CD4-positive, alpha-beta T cell treated with Interleukin-17A for 1 hour (primary cell): ENCODE data around the gene TMEFF2.

Experiments
- DNase-seq: peaks from one replicate; pipeline ENCODE4 v3.0.0-alpha.2; 2020

The TMEFF2 gene

GRCh38 chr2:192005211-192005610, 189.5 kb downstream of the TMEFF2 start:
- DNase-seq = no peak

GRCh38 chr2:192004188-192004963, 190.4 kb downstream of the TMEFF2 start:
- DNase-seq = no peak

GRCh38 chr2:192002418-192002817, 192.3 kb downstream of the TMEFF2 start:
- no peak for DNase-seq

GRCh38 chr2:192000196-192000980, 194.3 kb downstream of the TMEFF2 start:
- DNase-seq = no peak

DNA sequence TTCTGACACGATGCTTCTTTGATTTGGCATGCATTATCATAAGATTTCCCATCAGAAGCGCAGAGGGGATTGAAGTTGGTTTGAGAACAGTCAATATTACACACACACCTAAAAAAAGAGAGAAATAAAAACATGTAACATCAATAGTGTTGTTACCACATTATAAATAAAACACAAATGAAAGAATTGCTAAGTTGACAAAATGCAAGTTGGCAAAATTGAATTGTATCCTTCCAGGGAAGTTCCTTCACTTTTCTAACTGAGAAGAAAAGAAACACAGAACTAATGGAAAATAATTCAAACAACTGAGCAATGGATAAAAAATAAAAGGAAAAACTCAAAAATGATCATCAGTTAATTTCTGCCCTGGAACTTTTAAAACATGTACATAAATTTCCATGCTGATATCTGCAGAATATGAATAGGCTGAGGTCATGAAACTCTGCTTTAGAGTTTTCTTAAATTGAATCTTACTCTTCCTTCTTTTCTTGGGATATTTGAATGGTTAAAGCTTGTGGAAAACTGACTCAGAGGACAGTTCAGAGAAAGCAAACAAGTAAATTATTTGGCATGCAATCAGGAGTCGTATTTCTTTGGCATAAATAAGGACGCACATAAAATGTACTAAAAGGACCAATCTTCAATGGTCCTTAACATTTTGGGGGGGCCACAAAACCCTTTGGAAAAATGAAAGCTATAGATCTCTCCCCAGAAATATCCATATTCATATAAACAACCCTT, 195.5 kb downstream of the TMEFF2 start:
- DNase-seq = no peak

DNA sequence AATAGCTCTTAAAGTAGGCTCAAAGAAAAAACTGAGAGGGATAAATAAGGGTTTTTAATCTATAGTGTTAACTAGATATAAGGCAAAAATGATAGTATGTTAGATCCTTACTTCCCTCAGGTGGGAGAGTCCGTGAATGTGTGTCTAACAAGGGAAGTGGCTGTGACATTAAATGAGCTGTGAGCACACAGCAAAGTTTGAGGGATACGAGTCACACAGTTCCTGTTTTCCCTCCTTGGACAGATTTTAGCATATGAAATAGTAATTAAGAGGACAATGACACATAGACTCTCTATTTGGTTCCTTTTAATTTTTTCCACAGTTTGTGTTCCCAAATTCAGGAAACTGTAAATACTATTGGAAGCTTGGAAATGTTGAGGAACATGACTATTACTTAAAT, 199.4 kb downstream of the TMEFF2 start:
- DNase-seq = no peak

DNA sequence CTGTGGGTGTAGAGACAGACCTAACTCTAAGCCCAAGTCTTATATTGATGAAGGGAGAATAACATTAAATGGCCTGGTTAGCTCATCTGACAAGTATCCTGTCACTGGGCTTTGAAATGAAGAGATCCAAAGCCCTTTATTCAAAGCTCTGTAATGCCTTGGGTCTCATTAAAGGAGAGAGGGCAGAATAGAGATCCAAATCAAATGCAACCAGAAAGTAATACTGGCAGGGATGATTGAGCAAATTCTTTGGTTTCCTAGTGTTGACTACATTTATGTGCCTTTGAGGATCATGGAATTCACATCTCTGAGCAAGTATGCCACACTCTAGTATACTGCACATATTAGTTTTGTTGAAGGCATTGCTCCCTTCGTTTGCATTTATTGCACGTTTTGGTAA, 200.0 kb downstream of the TMEFF2 start:
- no peak for DNase-seq

GRCh38 chr2:191991442-191991841, 203.3 kb downstream of the TMEFF2 start:
- DNase-seq = no peak

GRCh38 chr2:191985740-191986139, 209.0 kb downstream of the TMEFF2 start:
- no peak for DNase-seq

DNA sequence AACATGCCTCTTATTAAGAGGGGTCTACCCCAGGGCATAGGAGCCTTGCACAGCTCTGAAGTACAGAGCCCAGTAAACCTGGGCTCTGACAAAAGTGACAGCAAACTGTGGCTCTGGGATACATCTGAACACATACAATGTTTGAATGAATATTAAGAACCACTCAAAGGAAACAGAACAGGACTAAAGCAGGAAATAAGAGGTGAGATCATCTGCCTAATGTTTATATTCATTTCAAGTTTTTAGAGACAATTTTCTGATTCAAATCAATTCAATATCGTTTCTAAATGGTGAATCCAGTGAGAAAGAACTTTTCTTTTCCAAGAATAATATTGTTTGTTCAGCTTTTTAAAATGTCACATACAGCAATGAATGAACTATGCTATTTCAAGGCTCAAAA, 211.1 kb downstream of the TMEFF2 start:
- DNase-seq = no peak

DNA sequence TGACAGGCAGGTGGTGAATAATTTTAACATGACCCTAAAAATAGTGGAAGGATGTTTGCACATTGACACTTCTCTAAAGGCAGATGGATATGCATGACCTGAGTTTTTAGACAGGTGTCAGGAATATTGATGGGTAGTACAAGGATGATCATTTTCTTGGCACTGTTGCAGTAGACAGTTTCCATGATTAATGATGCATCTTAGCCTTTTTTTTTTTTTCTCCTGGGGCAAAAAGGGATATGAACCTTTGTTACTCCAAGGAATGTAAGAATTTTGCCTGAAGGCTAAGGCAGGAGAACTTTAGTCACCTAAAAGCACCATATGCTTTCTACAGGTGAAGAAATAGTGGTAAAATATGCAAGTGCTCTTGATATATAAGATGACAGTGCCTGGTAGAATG, 211.5 kb downstream of the TMEFF2 start:
- no peak for DNase-seq

DNA sequence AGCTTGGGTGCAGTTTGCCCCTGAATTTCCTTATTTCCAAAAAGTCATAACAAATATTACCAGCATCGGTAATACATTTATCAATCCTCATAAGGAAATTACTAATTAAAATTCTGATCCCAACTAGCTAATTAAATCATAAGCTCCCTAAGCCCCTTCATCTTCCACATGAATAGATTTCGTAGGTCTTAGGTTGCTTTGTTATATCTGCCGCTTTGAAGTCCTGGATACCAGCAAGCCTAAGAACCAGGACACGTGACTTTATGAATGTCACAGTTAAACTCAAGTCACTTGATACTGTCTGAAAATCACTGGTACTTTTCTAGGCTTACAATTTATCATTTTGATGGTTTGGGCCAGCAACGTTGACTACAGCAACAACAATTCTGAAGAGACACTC, 213.0 kb downstream of the TMEFF2 start:
- no peak for DNase-seq

DNA sequence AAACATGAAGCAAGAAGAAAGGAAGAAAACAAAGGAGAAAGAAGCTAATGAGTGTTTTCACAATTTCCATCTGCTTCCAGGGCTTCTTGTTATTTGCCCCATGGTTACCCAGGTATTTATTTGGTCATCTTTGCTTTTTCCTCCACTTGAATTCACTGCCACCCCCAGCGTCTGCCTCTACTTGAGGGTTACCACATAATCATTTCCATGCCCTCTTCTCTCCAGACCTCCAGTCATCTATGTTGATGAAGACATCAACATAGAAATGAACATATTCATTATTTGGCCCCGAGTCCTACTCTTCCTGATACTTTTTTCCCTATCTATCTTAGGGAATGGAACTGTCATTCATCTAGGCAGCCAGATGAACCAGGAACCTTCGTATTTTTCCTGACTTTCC, 214.2 kb downstream of the TMEFF2 start:
- DNase-seq = no peak

DNA sequence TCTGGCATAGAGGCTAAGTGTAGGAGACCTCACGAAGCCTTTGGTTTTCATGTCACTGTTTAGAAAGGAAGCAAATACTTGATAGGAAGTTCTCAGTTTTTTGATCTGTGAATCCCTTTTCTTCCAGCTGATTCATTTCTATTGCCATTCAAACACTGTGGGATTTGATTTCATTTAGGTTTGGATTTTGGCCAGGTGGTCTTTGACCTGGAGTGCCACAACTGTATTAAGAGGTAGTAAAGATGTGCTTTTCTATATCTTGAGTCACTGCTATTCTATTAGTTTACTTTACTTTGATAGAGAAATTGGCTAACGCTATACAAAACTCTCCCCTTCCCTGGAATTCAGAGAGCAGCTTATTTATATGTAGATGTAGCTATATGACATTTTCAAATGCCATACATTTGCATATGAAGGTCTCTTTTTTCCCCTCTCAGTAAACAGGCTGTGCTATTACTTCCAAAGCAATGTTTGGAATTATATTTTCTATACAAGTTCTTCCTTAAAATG, 215.5 kb downstream of the TMEFF2 start:
- no peak for DNase-seq

DNA sequence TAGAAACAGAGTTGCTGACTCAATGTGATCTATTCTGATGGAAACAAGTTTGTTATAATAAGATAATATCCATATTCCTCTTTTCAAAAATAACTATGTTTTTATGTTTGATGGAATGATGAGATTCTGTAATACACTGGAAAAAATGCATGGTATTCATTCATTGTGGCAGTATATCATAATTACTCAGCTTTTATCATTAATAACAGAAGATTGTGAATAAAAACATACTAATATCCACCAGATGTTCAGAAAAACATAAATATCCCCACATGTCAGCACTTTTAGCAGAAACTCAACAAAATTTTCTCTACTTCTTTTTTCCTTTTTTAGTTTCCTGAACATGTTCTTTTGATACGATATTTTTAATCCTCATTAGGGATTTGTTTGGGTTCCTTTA, 217.0 kb downstream of the TMEFF2 start:
- DNase-seq = no peak

DNA sequence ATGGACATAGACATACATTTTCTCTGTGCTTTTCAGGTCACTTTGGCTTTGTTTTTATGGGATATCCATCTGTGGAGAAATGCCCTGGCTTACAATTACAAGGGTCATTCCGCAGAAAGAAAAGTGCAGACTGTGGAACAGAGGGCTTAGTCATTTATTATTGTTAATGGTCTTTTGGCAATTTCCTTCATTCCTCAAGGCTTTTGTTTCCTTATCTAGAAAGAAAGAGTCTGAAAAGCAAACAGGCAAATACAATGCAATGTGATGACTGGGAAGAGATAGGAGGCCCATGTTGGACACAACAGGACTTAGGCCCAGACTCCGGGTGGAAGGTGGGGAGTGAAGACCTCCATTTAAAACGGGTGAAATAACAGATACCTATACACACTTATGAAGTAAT, 218.3 kb downstream of the TMEFF2 start:
- DNase-seq = no peak

DNA sequence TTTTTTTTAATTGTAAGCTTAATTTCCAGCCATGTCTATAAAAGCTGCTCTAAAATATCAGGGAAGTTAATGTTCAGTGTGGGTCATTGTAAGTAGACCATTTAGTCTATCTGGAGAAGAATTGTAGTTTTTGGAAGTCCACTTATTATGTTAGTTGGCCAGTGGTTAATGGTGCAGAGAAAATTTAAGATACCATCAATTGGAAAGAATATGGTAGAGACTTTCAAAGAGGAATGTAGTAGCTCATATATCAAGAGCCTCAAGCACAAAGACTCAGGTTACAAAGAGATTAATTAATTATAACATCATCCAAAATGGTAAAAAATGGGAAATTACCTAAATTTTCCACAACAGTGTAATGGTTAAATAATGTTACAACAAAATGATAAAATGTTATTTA, 220.1 kb downstream of the TMEFF2 start:
- DNase-seq = no peak

- no peak for DNase-seq
Observed at GRCh38 chr2:191970867-191971266, 223.9 kb downstream of the TMEFF2 start.

DNA sequence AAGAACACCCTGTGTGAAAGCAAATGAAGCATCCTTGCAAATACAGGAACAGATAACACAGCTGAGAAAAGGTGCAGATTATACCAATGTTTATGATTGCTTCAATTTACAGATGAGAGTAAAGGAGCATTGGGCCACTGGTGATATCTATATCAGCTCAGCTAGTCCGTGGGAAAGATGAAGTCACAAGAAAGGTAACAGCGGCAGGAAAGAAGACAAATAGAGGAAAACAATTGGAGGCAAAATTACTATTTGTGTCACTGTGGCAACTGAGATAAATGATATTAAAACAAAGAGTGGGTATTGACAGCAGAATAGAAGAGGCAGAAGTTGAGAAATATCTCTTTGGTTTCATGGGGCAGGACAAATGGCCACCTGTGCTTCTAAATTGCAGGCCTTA, 226.6 kb downstream of the TMEFF2 start:
- no peak for DNase-seq

DNA sequence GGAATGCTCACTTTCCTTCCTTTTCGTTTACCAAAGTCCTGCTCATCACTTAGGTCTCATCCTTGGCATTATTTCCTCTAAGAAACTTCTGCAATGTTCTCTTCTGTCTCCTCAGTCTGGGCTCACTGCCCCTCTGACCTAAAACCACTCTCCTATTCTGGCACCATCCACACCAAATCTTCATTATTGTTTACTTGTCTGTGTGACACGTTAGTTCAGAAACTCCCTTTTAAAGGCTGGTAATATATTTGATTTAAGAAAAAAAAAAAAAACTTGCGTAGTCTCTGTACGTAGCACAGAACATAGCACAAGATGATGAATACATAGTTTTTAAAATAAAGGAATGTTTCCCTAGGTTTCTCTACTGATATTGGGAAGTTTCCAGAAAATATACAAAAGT, 229.0 kb downstream of the TMEFF2 start:
- DNase-seq = no peak

- DNase-seq = no peak
Observed at GRCh38 chr2:191961556-191961955, 233.2 kb downstream of the TMEFF2 start.

DNA sequence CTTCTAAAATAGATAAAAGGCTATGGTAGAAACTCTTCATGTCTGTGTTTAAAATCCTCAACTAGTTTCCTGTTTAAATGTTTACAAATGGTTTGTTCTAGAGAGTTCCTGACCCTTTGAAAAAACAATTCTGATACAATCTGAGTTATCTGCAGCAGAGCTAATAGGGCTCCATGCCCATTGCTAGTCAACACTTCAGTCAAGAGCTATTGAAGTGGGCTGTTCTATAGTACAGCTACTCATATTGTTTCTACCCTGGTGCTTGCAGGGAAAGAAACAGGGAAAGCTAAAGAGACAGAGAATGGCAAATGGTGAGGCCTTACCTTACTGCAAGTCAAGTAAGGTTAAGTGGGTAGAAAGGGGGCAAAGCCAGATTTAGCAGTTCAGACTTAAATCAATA, 235.5 kb downstream of the TMEFF2 start:
- no peak for DNase-seq

- no peak for DNase-seq
Observed at GRCh38 chr2:191957996-191958860, 236.5 kb downstream of the TMEFF2 start.
